Upper lobe of left lung (tissue), 4 donors: ENCODE results near the gene RIN3.

Source experiments
- CTCF ChIP-seq, 6 experiments: fragments of 450-650 bp in 4 of 6; fragments of 200-600 bp in 2 of 6; sonication (generic) in 2 of 6; IDR thresholded peaks; one replicate each; pipeline ENCODE4 v1.5.1; 2016 to 2019; ENCODE audit warnings: antibody characterized with exemption in 6 of 6
- EP300 ChIP-seq, 4 donors: sonication (generic); formaldehyde crosslinking; IDR thresholded peaks; one replicate each; pipeline ENCODE4 v1.5.1; 2017; ENCODE audit warnings: antibody characterized with exemption in 4 of 4, control low read depth in 2 of 4
- POLR2AphosphoS5 ChIP-seq, 2 donors: sonication (generic); formaldehyde crosslinking; IDR thresholded peaks; one replicate each; pipeline ENCODE4 v1.5.1; 2017; ENCODE audit warnings: antibody characterized with exemption in 2 of 2

GRCh38 chr14:92575061-92575747 is 61.6 kb downstream of the RIN3 start:
- TF ChIP-seq EP300 (IDR thresholded peaks at IDR 0.05) (no peak), CTCF (IDR thresholded peaks at IDR 0.05) (no peak), POLR2AphosphoS5 (IDR thresholded peaks at IDR 0.05) (no peak)
